ENCODE measurements around the gene PTH1R.

Gene PTH1R

DNA sequence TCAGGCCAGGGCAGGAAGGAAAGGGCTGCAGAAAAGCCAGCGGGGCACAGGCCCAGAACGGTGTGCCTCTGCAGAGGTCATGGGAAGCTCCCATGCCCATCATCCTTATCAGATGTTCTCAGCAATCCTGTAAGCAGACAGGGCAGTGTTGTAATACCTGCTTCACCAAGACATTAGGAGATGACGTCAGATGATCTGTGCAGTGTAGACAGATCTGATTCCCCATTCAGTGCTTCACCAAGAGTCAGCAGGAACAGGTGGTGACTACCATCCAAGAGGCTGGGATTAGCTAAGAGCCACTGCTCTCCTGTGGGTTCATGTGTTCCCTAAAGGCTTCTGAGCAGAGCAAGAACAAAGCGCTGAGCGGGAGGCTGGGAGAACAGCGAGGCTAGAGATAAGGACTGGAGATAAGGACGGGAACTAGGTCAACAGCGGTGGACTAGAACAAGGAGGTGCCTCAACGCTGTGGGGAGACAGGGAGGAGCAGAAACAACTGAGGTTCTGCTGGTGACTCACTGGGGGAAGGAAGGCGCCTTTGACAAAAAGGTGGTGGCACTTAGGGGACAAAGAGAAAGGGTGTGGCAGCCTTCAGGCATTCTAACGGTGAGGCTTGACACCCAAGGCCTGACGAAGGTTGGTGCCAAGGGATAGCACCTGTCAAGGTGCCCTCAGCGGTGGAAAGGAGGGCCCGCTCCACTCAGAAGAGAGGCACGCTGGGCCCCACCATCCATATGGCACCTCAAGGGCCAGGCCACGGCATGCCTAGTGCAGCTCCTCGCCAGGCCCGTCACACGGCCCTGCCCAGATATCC, 70.7 kb downstream of the PTH1R start:
- DNase-seq, result no peak

DNA sequence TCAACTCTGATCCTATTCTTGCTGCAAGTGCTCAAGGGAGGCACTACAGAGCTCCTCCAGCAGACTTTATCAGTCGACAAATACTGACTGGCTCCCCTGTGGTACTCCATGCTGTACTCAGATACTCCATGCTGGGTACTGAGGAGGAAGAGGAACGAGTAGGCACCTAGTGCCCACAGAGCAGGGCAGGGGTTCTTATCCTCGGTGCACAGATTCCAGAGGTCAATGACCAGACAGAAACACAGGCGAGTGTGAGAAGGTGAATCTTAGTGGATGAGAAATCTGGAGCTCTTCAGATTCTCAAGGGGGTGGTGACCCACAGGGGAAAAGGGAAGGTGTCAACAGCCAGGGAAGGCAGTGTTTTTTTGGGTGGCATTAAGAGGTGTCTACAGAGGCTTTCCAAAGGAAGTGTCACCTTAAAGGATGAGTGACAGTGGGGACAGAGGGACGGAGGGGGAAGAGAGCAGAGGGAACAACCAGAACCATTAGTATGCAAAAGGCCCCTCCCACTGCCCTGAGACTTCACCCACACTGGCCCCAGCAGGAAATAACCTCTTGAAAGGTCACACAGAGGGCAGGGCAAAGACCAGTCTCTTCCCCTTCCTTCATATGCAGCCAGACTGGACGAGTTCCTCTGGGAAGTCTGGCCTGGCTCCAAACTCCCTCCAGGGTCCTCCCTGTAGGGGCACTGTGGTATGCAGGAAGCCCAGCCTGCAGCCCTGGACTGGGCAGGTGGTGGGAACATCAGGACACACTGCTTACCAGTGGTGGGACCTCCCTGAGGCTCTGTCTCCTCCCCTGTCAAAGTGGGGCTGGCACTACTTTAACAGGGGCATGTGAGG, 71.5 kb downstream of the PTH1R start:
- DNase-seq, result no peak

DNA sequence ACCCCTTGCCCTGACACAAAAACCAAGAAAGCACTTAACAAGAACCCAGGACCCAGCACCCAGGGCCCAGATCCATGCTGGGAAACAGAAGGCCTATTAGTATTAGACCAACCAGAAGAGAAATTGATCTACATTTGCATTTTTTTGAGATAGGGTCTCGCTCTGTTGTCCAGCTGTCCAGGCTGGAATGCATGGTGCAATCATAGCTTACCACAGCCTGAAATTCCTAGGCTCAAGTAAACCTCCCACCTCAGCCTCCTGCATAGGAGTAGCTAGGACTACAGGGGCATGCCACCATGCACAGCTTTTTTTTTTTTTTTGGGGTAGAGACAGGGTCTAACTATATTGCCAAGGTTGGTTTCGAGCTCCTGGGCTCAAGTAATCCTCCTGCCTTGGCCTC, 72.7 kb downstream of the PTH1R start:
- DNase-seq, result no peak

GRCh38 chr3:46950650-46951241, 73.2 kb downstream of the PTH1R start:
- no peak for DNase-seq

DNA sequence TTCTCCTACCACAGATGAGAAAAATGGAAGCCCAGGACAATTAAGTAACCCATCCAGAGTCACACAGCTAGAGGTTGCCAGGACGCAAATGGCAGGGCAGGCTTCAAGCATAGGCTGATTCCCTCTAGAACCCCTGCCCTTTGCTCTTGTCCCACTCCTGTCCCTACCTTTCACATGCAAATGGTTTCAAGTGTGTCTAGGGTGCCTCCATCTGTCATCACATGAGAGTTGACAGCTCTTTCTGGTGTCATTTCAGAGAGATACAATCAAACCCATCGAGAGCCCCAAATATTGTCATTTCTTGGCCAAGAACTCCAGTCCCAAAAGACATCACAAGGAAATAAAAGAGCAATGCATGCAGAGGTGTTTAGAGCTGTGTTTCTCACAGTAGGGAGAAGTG, 75.3 kb downstream of the PTH1R start:
- DNase-seq, result no peak
